ENCODE results near the gene NPAS2. TPM values are rescaled to one million over a fixed set of nuclear protein-coding genes. Genes with fewer than 3 reads are reported as not detected.

Gene NPAS2
- total RNA-seq, 1 experiment from 2014 or later = 10.5 TPM

Other genes starting within 250 kb of the NPAS2 start
- gene RPL31, start 182.2 kb downstream of the NPAS2 start, total RNA-seq (2014; rRNA removed; shearing (Covaris generic)) = 1,454 and 1,668 TPM in 2 replicates